Right lobe of liver (tissue), 6 donors: ENCODE data around the gene FTH1. TPM values are rescaled to one million over a fixed set of nuclear protein-coding genes. Genes with fewer than 3 reads are reported as not detected.

Experiments used
- ATAC-seq, 4 donors: fragments of 200-7000 bp; cut with Tn5 transposase; one replicate each; pipeline ENCODE4 v1.9.1; 2020; ENCODE audit warnings: mild to moderate bottlenecking in 4 of 4, moderate library complexity in 4 of 4
- DNase-seq, 3 donors: peaks; one replicate each; pipeline ENCODE4 v3.0.0-alpha.2; 2020
- H3K27ac ChIP-seq, 3 donors: fragments of 200-600 bp; one replicate each; pipeline ENCODE4 v1.8.0; 2022
- H3K27me3 ChIP-seq, 2 donors: fragments of 200-600 bp; one replicate each; pipeline ENCODE4 v1.8.0; 2022
- H3K36me3 ChIP-seq, 4 donors: fragments of 200-600 bp; sonication (generic) in 1 of 4; one replicate each; pipeline versions ENCODE4 v1.5.1 to v1.8.0; 2017 to 2022; ENCODE audit warnings: control low read depth in 1 of 4
- H3K4me1 ChIP-seq, 4 donors: fragments of 200-600 bp; sonication (generic) in 1 of 4; one replicate each; pipeline versions ENCODE4 v1.5.1 to v1.8.0; 2017 to 2022; ENCODE audit warnings: control low read depth in 1 of 4
- H3K4me3 ChIP-seq, 3 donors: fragments of 200-600 bp; one replicate each; pipeline ENCODE4 v1.8.0; 2022
- H3K9me3 ChIP-seq, 4 donors: fragments of 200-600 bp; sonication (generic) in 1 of 4; one replicate each; pipeline versions ENCODE4 v1.5.1 to v1.8.0; 2017 to 2022; ENCODE audit warnings: control low read depth in 1 of 4
- CTCF ChIP-seq, 4 donors: fragments of 200-600 bp in 3 of 4; fragments of 450-650 bp in 1 of 4; IDR thresholded peaks; one replicate each; pipeline versions ENCODE4 v1.5.1 to v1.8.0; 2016 to 2022; ENCODE audit warnings: antibody characterized with exemption in 4 of 4, mild to moderate bottlenecking in 2 of 4
- POLR2A ChIP-seq: fragments of 450-650 bp; IDR thresholded peaks from one replicate; pipeline ENCODE4 v1.6.1; 2017; ENCODE audit warnings: antibody characterized with exemption, mild to moderate bottlenecking
- WGBS: methylation state at CpG from one replicate; pipeline ENCODE4 v1.1.6; 2018; ENCODE audit warnings: low coverage, low lambda C conversion rate; ENCODE audit not compliant: insufficient coverage; ENCODE audit errors: missing lambda C conversion rate; 5-methylcytosine and 5-hydroxymethylcytosine counted together
- intact Hi-C, 2 donors: fragments of 100-400 bp; cut with DNase I; formaldehyde crosslinking; loops; one replicate each; pipeline versions ENCODE4 v1.11.2 to v1.14.1; 2022
- total RNA-seq, 6 experiments: library from RNA; depleted of rRNA in 2 of 6; stranded (reverse); fragments of >200 nt in 2 of 6; fragmentation: NEBNext Ultra II Directional in 3 of 6; extraction: Animal tissue kit (Norgen Biotek cat#: 25700) in 3 of 6; gene quantifications; one replicate each; pipeline versions ENCODE4 v1.1.0 to v1.2.4, GENCODE V29; 2016 to 2023
- donor health status: DM: no; HTN: yes; CAD: no.
- donor health status: DM: no; HTN: no; CAD: no.
- donor health status: DM: no; HTN: no; CAD: no.
- donor health status: DM: no; HTN: yes; CAD: no.
- donor health status: DM: no; HTN: yes; CAD: no.

Gene FTH1
- total RNA-seq, 6 experiments from 2014 or later = 1,131 to 2,981 (median 2,140) TPM

- Histone ChIP-seq H3K9me3 (no peaks in the 10 kb centered on the region), H3K27me3 (no peaks in the 10 kb centered on the region), H3K4me1 (peaks cover 0 to 38% (median 10%) of the 10 kb centered on the region in 4 donors), H3K4me3 (no peak overlapping the region), H3K36me3 (peaks cover 0 to 21% (median 12%) of the 10 kb centered on the region in 4 donors), H3K27ac (no peak overlapping the region)
- DNase-seq (peak in 1 of 3 donors; percentile 7), ATAC-seq (no peak)
- intact Hi-C loops = no loop called here
- WGBS = 90% methylated on average over 3 of the region's 3 CpGs
- no peak for TF ChIP-seq CTCF (IDR thresholded peaks at IDR 0.05)
- no peak for TF ChIP-seq POLR2A
Measured at GRCh38 chr11:61960532-61960931, 6.9 kb downstream of the FTH1 start.

GRCh38 chr11:61959678-61960077 lies 7.8 kb downstream of the FTH1 start:
- intact Hi-C loops = no loop called here
- no peaks in the 10 kb centered on the region for H3K27me3 ChIP-seq
- H3K27ac ChIP-seq = no peak overlapping the region
- peak in 1 of 3 donors; percentile 18 for DNase-seq
- no peak overlapping the region for H3K4me3 ChIP-seq
- peaks cover 0 to 13% (median 7%) of the 10 kb centered on the region in 4 donors for H3K36me3 ChIP-seq
- no peaks in the 10 kb centered on the region for H3K9me3 ChIP-seq
- H3K4me1 ChIP-seq = peaks cover 0 to 35% (median 6%) of the 10 kb centered on the region in 4 donors
- 85% methylated on average over 5 of the region's 6 CpGs for WGBS
- no peak for TF ChIP-seq POLR2A
- no peak for TF ChIP-seq CTCF (IDR thresholded peaks at IDR 0.05)
- ATAC-seq = no peak

- H3K4me3 ChIP-seq = no peak overlapping the region
- peaks cover 0 to 7% (median 2%) of the 10 kb centered on the region in 4 donors for H3K36me3 ChIP-seq
- peak in 1 of 4 donors; percentile 6 for ATAC-seq
- no peaks in the 10 kb centered on the region for H3K27me3 ChIP-seq
- H3K4me1 ChIP-seq = peaks cover 0 to 29% (median 4%) of the 10 kb centered on the region in 4 donors
- peak in 1 of 3 donors; percentile 13 for DNase-seq
- H3K9me3 ChIP-seq = no peaks in the 10 kb centered on the region
- intact Hi-C loops = no loop called here
- H3K27ac ChIP-seq = no peak overlapping the region
- 19% methylated on average over 2 of the region's 2 CpGs for WGBS
- TF ChIP-seq CTCF (IDR thresholded peaks at IDR 0.05) (no peak), POLR2A (no peak)
Measured at GRCh38 chr11:61959114-61959513, 8.3 kb downstream of the FTH1 start.

- WGBS = 50% methylated on average over 2 of the region's 3 CpGs
- H3K9me3 ChIP-seq = no peaks in the 10 kb centered on the region
- TF ChIP-seq POLR2A (no peak), CTCF (IDR thresholded peaks at IDR 0.05) (no peak)
- no peak overlapping the region for H3K4me3 ChIP-seq
- DNase-seq (no peak), ATAC-seq (no peak)
- H3K27me3 ChIP-seq = no peaks in the 10 kb centered on the region
- peaks cover 0 to 24% (median under 1%) of the 10 kb centered on the region in 4 donors for H3K4me1 ChIP-seq
- H3K36me3 ChIP-seq = peaks cover 0 to 2% (median 0%) of the 10 kb centered on the region in 4 donors
- H3K27ac ChIP-seq = no peak overlapping the region
- intact Hi-C loops = no loop called here
Measured at GRCh38 chr11:61958590-61958989, 8.8 kb downstream of the FTH1 start.
